GM10266 (cell line): ENCODE data around the gene CACNA1E.

Experiments
- DNase-seq: peaks from one replicate; pipeline ENCODE4 v3.0.0; 2012; ENCODE audit errors: extremely low spot score
- CTCF ChIP-seq: IDR thresholded peaks from 2 replicates; pipeline ENCODE4 v1.5.1; 2012; ENCODE audit warnings: mild to moderate bottlenecking, low read depth; ENCODE audit not compliant: control insufficient read depth, insufficient read depth; ENCODE audit errors: missing control alignments

Gene CACNA1E

GRCh38 chr1:181704546-181704945 lies 221.2 kb downstream of the CACNA1E start:
- no peak for DNase-seq
- TF ChIP-seq CTCF = no peak

GRCh38 chr1:181711820-181712219 lies 228.5 kb downstream of the CACNA1E start:
- no peak for TF ChIP-seq CTCF
- DNase-seq = no peak

GRCh38 chr1:181712711-181713110 lies 229.4 kb downstream of the CACNA1E start:
- no peak for TF ChIP-seq CTCF
- no peak for DNase-seq

- no peak for TF ChIP-seq CTCF
- no peak for DNase-seq
Measured at GRCh38 chr1:181714428-181714827, 231.1 kb downstream of the CACNA1E start.

GRCh38 chr1:181718034-181718433 lies 234.7 kb downstream of the CACNA1E start:
- no peak for DNase-seq

GRCh38 chr1:181726320-181727012 lies 243.1 kb downstream of the CACNA1E start:
- TF ChIP-seq CTCF = no peak
- no peak for DNase-seq

More at GRCh38 chr1:181718034-181718433, 234.7 kb downstream of the CACNA1E start:
- no peak for TF ChIP-seq CTCF

GRCh38 chr1:181730606-181731005 lies 247.3 kb downstream of the CACNA1E start:
- no peak for DNase-seq
- TF ChIP-seq CTCF = no peak
